Measurements from ENCODE around the gene KIFC3. TPM values are rescaled to one million over a fixed set of nuclear protein-coding genes. Genes with fewer than 3 reads are reported as not detected.

Gene KIFC3
- total and polyA plus RNA-seq, 2 of the 13 experiments (the other 11 are each of a cell fraction or from before 2014, with no cell fraction given), result 42.1 to 45.3 TPM

DNA sequence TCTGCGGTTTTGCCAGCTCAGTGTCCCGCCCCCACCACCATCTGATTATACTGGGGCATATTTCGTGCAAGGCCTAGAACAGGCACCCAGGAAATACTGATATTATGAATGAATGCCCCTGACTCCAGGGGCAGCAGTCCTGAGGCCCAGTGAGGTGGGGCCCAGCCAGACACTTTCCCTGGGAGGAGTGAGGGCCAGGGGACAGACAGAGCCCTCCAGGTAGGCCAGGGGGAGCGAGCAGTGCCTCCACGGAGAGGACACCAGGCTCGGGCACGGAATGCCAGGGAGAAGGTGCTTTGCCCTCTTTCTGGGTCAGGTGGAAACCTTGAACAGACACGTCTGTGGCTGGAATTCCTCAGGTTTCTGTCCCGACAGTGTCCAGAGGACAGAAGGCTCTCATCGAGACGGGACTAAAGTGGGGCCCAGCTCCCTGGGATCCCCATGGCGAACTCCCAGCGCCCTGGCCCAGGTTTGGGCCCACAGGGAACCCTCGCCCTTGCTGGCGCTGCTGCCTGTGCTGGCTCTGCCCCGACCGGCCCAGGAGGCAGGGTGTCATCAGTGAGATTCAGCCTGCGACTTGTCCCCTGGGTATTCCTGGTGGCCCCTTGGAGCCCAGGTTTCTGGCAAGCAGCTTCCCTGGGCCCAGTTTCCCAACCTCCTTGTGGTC lies 62.4 kb downstream of the KIFC3 start:
- POLR2A ChIA-PET, result no interaction called here
- WGBS (ENCODE audit: low lambda C conversion rate), result 96% methylated on average over 18 of the region's 18 CpGs
- Histone ChIP-seq H3K4me1 (ENCODE audit: insufficient read depth, low read length) (peaks cover 17% of the 10 kb centered on the region), H3K36me3 (replicated peaks in 1 of 2; ENCODE audit: control insufficient read depth in 1 of 2, insufficient read depth in 2 of 2, low read length in 2 of 2) (peaks cover 10 to 26% of the 10 kb centered on the region in 2 experiments; a peak in 4 of 5 replicates), H3K9ac (ENCODE audit: insufficient read depth, low read depth, low read length) (no peak overlapping the region), H2AFZ (ENCODE audit: low read length) (no peak overlapping the region), H3K27me3 (ENCODE audit: control insufficient read depth in 1 of 2, insufficient read depth in 2 of 2, low read length in 2 of 2) (no peaks in the 10 kb centered on the region; a peak in 1 of 5 replicates), H3K79me2 (ENCODE audit: insufficient read depth, low read length) (no peaks in the 10 kb centered on the region), H4K20me1 (ENCODE audit: insufficient read depth, low read length) (no peaks in the 10 kb centered on the region), H3K4me3 (replicated peaks in 1 of 3; ENCODE audit: insufficient read depth in 1 of 3, low read depth in 2 of 3, low read length in 3 of 3) (no peak overlapping the region), H3K27ac (ENCODE audit: extremely low read length, insufficient read depth, low read length) (no peak overlapping the region), H3K9me3 (ENCODE audit: low read length) (no peaks in the 10 kb centered on the region), H3K4me2 (ENCODE audit: low read depth, low read length) (no peak overlapping the region)
- TF ChIP-seq, protein P1, sequence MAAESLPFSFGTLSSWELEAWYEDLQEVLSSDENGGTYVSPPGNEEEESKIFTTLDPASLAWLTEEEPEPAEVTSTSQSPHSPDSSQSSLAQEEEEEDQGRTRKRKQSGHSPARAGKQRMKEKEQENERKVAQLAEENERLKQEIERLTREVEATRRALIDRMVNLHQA (CRISPR knock-in tag; IDR thresholded peaks at IDR 0.05), result no peak
- no peak for TF ChIP-seq ZNF292 (CRISPR knock-in tag; IDR thresholded peaks at IDR 0.05; ENCODE audit: borderline replicate concordance, low read depth)
- ATAC-seq (no peak), DNase-seq (ENCODE audit: low spot score) (no peak), FAIRE-seq (no peak)
- BruUV-seq (replicated peaks), result no TSS peak
- intact Hi-C loops (cut with micrococcal nuclease; ENCODE audit: unreplicated experiment), result loop anchor here (5.0 to 10.0 kb wide), 2 partner anchors 148 to 265 kb away; partner anchors contain the start of genes USB1 and ZNF319
- in situ Hi-C loops (cut with HindIII; ENCODE audit: extremely low pct_ligation_motif_present, low pct_unique_long_range_greater_than_20kb), result no loop called here
- CTCF ChIA-PET (ENCODE audit: low intra/inter-chr PET ratio, low total read pairs), result no interaction called here

DNA sequence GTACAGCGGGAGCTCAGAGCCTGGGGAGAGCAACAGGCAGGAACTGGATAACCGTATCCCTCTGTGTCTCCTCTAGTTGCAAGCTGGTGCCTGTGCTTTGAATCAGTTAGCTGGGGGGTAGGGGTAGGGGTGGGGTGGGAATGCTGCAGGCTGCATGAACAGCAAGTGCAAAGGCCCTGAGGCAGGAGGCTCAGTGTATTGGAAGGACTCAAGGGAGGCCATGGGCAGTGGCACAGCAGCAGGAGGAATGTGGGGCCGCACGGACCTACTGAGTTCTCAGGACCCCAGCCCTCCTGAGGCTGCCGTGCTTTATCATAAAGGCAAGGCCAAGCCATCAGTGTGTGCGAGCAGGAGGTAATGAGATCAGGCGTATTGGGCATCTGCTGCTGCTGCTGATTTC lies 63.4 kb downstream of the KIFC3 start:
- no peak overlapping the region for H2AFZ ChIP-seq (ENCODE audit: low read length)
- peaks cover 5 to 16% of the 10 kb centered on the region in 2 experiments; a peak in 3 of 5 replicates for H3K36me3 ChIP-seq (replicated peaks in 1 of 2; ENCODE audit: control insufficient read depth in 1 of 2, insufficient read depth in 2 of 2, low read length in 2 of 2)
- H4K20me1 ChIP-seq (ENCODE audit: insufficient read depth, low read length), result no peaks in the 10 kb centered on the region
- H3K9ac ChIP-seq (ENCODE audit: insufficient read depth, low read depth, low read length), result no peak overlapping the region
- peaks cover 26% of the 10 kb centered on the region for H3K4me1 ChIP-seq (ENCODE audit: insufficient read depth, low read length)
- H3K9me3 ChIP-seq (ENCODE audit: low read length), result no peaks in the 10 kb centered on the region
- H3K27me3 ChIP-seq (ENCODE audit: control insufficient read depth in 1 of 2, insufficient read depth in 2 of 2, low read length in 2 of 2), result no peaks in the 10 kb centered on the region; a peak in 1 of 5 replicates
- H3K27ac ChIP-seq (ENCODE audit: extremely low read length, insufficient read depth, low read length), result no peak overlapping the region
- H3K4me3 ChIP-seq (replicated peaks in 1 of 3; ENCODE audit: insufficient read depth in 1 of 3, low read depth in 2 of 3, low read length in 3 of 3), result no peak overlapping the region
- no peak for DNase-seq (ENCODE audit: low spot score)
- FAIRE-seq, result no peak
- no TSS peak for BruUV-seq (replicated peaks)
- intact Hi-C loops (cut with micrococcal nuclease; ENCODE audit: unreplicated experiment), result loop anchor here (5.0 to 10.0 kb wide), 2 partner anchors 147 to 266 kb away; partner anchors contain the start of genes USB1 and ZNF319
- no peak overlapping the region for H3K4me2 ChIP-seq (ENCODE audit: low read depth, low read length)
- in situ Hi-C loops (cut with HindIII; ENCODE audit: extremely low pct_ligation_motif_present, low pct_unique_long_range_greater_than_20kb), result no loop called here
- 94% methylated on average over 7 of the region's 7 CpGs for WGBS (ENCODE audit: low lambda C conversion rate)
- TF ChIP-seq SMARCC2 (IDR thresholded peaks at IDR 0.05) (no peak), CBX1 (IDR thresholded peaks at IDR 0.05; ENCODE audit: low read depth) (no peak), RXRB (CRISPR knock-in tag; IDR thresholded peaks at IDR 0.05; ENCODE audit: borderline replicate concordance) (no peak), ZC3H4 (CRISPR knock-in tag; IDR thresholded peaks at IDR 0.05; ENCODE audit: borderline replicate concordance) (no peak), ZBTB42 (CRISPR knock-in tag; IDR thresholded peaks at IDR 0.05) (no peak), AGO2 (optimal IDR thresholded peaks at IDR 0.05; ENCODE audit: low read depth, low read length) (no peak)
- TF ChIP-seq, protein P2, sequence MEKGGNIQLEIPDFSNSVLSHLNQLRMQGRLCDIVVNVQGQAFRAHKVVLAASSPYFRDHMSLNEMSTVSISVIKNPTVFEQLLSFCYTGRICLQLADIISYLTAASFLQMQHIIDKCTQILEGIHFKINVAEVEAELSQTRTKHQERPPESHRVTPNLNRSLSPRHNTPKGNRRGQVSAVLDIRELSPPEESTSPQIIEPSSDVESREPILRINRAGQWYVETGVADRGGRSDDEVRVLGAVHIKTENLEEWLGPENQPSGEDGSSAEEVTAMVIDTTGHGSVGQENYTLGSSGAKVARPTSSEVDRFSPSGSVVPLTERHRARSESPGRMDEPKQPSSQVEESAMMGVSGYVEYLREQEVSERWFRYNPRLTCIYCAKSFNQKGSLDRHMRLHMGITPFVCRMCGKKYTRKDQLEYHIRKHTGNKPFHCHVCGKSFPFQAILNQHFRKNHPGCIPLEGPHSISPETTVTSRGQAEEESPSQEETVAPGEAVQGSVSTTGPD (CRISPR knock-in tag; IDR thresholded peaks at IDR 0.05), result no peak
- TF ChIP-seq, protein P3, sequence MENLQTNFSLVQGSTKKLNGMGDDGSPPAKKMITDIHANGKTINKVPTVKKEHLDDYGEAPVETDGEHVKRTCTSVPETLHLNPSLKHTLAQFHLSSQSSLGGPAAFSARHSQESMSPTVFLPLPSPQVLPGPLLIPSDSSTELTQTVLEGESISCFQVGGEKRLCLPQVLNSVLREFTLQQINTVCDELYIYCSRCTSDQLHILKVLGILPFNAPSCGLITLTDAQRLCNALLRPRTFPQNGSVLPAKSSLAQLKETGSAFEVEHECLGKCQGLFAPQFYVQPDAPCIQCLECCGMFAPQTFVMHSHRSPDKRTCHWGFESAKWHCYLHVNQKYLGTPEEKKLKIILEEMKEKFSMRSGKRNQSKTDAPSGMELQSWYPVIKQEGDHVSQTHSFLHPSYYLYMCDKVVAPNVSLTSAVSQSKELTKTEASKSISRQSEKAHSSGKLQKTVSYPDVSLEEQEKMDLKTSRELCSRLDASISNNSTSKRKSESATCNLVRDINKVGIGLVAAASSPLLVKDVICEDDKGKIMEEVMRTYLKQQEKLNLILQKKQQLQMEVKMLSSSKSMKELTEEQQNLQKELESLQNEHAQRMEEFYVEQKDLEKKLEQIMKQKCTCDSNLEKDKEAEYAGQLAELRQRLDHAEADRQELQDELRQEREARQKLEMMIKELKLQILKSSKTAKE (CRISPR knock-in tag; IDR thresholded peaks at IDR 0.05; ENCODE audit: borderline replicate concordance), result no peak
- POLR2A ChIA-PET, result no interaction called here
- no peak for ATAC-seq
- no peaks in the 10 kb centered on the region for H3K79me2 ChIP-seq (ENCODE audit: insufficient read depth, low read length)
- CTCF ChIA-PET (ENCODE audit: low intra/inter-chr PET ratio, low total read pairs), result no interaction called here

Data from HepG2 (cell line).